DND-41 (cell line): ENCODE measurements around the gene PRKAG2.

Source experiments
- EZH2 ChIP-seq: IDR thresholded peaks from 3 replicates; pipeline ENCODE4 v1.6.1; 2012; ENCODE audit warnings: borderline replicate concordance, low read depth, mild to moderate bottlenecking, moderate library complexity, low read length, inconsistent platforms; ENCODE audit not compliant: severe bottlenecking
- TF ChIP-seq, protein P1 (sequence below): IDR thresholded peaks from 2 replicates; pipeline ENCODE4 v1.5.1; 2012; ENCODE audit warnings: borderline replicate concordance, low read length, moderate library complexity, mild to moderate bottlenecking; ENCODE audit not compliant: poor library complexity, severe bottlenecking; ENCODE audit errors: extremely low read depth

DNA sequence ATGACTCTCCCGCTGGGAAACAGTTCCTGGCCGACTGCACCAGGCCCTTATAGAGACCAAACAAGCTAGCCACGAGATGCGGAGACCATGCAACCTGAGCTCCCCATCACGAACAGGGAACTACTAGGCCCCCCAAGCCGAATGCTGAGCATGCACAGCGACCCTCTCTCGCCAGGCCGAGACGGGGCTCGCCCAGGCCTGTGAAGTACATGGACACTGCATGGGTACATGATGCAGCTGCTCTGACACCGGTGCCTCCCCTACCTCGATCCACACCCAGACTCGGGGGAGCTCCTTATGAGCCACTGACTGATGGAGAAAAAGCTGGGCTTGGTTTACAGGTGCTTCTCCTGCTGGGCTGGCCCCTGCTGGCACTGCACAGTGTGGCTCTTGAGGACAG is 285.0 kb downstream of the PRKAG2 start:
- TF ChIP-seq, protein P1, sequence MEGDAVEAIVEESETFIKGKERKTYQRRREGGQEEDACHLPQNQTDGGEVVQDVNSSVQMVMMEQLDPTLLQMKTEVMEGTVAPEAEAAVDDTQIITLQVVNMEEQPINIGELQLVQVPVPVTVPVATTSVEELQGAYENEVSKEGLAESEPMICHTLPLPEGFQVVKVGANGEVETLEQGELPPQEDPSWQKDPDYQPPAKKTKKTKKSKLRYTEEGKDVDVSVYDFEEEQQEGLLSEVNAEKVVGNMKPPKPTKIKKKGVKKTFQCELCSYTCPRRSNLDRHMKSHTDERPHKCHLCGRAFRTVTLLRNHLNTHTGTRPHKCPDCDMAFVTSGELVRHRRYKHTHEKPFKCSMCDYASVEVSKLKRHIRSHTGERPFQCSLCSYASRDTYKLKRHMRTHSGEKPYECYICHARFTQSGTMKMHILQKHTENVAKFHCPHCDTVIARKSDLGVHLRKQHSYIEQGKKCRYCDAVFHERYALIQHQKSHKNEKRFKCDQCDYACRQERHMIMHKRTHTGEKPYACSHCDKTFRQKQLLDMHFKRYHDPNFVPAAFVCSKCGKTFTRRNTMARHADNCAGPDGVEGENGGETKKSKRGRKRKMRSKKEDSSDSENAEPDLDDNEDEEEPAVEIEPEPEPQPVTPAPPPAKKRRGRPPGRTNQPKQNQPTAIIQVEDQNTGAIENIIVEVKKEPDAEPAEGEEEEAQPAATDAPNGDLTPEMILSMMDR, result no peak
- no peak for TF ChIP-seq EZH2
